Panc1 (cell line): ENCODE measurements around the gene KIF25. TPM values are rescaled to one million over a fixed set of nuclear protein-coding genes. Genes with fewer than 3 reads are reported as not detected.

Experiments
- ATAC-seq: fragments of 200-7000 bp; cut with Tn5 transposase; 2 replicates; pipeline ENCODE4 v1.9.1; 2020; ENCODE audit warnings: mild to moderate bottlenecking, moderate library complexity
- BruUV-seq: library from RNA; stranded (reverse); fragments of 400-500 nt; replicated peaks from 2 replicates; lab custom pipeline; 2021; lab: Mats Ljungman, UMichigan
- CTCF ChIA-PET: fragments of 300-600 bp; sonication (Branson Sonifier 250); formaldehyde crosslinking; loops from one replicate; lab custom pipeline; 2022; ENCODE audit warnings: antibody characterized with exemption; lab: Charles Lee
- POLR2A ChIA-PET: fragments of 300-600 bp; sonication (Branson Sonifier 250); formaldehyde crosslinking; loops from one replicate; lab custom pipeline; 2022; ENCODE audit warnings: antibody characterized with exemption; lab: Charles Lee
- DNase-seq: peaks from one replicate; pipeline ENCODE4 v3.0.0-alpha.2; 2010; ENCODE audit warnings: low read depth, low spot score
- H3K27ac ChIP-seq: 2 replicates; pipeline ENCODE4 v1.5.1; 2011; ENCODE audit warnings: mild to moderate bottlenecking, low read length, inconsistent platforms
- H3K27me3 ChIP-seq: fragments of 200-500 bp; sonication (Bioruptor generic); 2 replicates; pipeline ENCODE4 v1.6.0; 2014; ENCODE audit warnings: low read length, inconsistent platforms; ENCODE audit not compliant: control insufficient read depth, insufficient read depth
- H3K36me3 ChIP-seq: fragments of 200-500 bp; sonication (Bioruptor generic); 2 replicates; pipeline ENCODE4 v1.5.1; 2014; ENCODE audit warnings: inconsistent platforms, mild to moderate bottlenecking, low read length, moderate library complexity; ENCODE audit not compliant: control insufficient read depth, insufficient read depth
- H3K4me1 ChIP-seq: 2 replicates; pipeline ENCODE4 v1.5.1; 2011; ENCODE audit warnings: inconsistent platforms, mild to moderate bottlenecking, low read length, moderate library complexity; ENCODE audit not compliant: control insufficient read depth, insufficient read depth
- H3K4me3 ChIP-seq, 2 experiments: 2 replicates each; pipeline ENCODE4 v1.5.1; 2011 to 2012; ENCODE audit warnings: low read depth in 2 of 2, low read length in 2 of 2, mild to moderate bottlenecking in 2 of 2, inconsistent platforms in 1 of 2, moderate library complexity in 1 of 2
- H3K9me3 ChIP-seq: fragments of 200-500 bp; sonication (Bioruptor generic); 2 replicates; pipeline ENCODE4 v1.5.1; 2014; ENCODE audit warnings: low read depth, mild to moderate bottlenecking, inconsistent platforms, low read length, moderate library complexity; ENCODE audit not compliant: control insufficient read depth, insufficient read depth
- POLR2AphosphoS5 ChIP-seq: IDR thresholded peaks from 2 replicates; pipeline ENCODE4 v1.6.1; 2012; ENCODE audit warnings: mild to moderate bottlenecking, low read depth, low read length, moderate library complexity
- SIN3A ChIP-seq: IDR thresholded peaks from 2 replicates; pipeline ENCODE4 v1.6.1; 2012; ENCODE audit warnings: low read depth, mild to moderate bottlenecking, low read length, moderate library complexity, borderline replicate concordance; ENCODE audit not compliant: insufficient read depth
- TCF7L2 ChIP-seq: IDR thresholded peaks from 2 replicates; pipeline ENCODE4 v1.6.1; 2011; ENCODE audit warnings: mild to moderate bottlenecking, low read depth, low read length, inconsistent platforms
- in situ Hi-C: cut with HindIII; loops from 2 replicates; pipeline ENCODE4 v1.10.0; 2016; ENCODE audit warnings: low sequenced_read_pairs, low pct_unique_long_range_greater_than_20kb
- intact Hi-C: fragments of 100-400 bp; cut with micrococcal nuclease; formaldehyde crosslinking; loops from one replicate; pipeline ENCODE4 v1.10.0; 2022; ENCODE audit not compliant: unreplicated experiment
- total RNA-seq: library from RNA; stranded (reverse); gene quantifications from one replicate; pipeline ENCODE4 v1.2.1, GENCODE V29; 2021; ENCODE audit not compliant: unreplicated experiment
- TF ChIP-seq, protein P1 (sequence below): fragments of 450-650 bp; IDR thresholded peaks from 2 replicates; pipeline ENCODE4 v1.5.1; 2017; ENCODE audit warnings: mild to moderate bottlenecking
- TF ChIP-seq, protein P2 (sequence below), 2 experiments: IDR thresholded peaks; 2 replicates each; pipeline ENCODE4 v1.6.1; 2011 to 2012; ENCODE audit warnings: low read depth in 2 of 2, control low read depth in 1 of 2, low read length in 1 of 2, mild to moderate bottlenecking in 1 of 2, moderate library complexity in 1 of 2; ENCODE audit not compliant: insufficient read depth in 1 of 2

Gene KIF25
- total RNA-seq, 1 experiment from 2014 or later = 0.44 TPM

DNA sequence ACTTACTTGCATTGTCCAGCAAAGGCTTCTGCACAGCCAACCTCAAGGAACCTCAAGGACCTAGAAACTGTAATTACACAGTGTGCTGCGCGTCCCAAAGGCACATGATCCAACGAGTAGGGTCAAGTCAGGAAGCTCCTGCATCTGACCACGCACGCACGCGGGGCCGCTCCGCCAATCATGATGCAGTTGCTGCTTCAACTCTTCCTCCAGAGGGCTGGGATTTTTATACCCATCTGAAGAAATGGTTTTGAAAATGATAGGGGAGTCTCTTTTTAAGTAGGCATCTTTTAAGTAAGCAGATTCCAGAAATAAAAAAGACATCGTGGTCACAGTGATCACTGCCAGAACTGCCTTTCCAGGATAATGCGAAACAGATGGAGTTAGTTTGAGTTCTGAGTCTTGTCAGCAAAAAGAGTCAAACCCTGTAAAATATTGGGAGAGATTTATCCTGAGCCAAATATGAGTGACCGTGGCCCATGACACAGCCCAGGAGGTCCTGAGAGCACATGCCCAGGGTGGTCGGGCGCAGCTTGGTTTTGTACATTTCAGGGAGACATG is 34.0 kb downstream of the KIF25 start:
- no TSS peak for BruUV-seq
- CTCF ChIA-PET = no interaction called here
- ATAC-seq = no peak

DNA sequence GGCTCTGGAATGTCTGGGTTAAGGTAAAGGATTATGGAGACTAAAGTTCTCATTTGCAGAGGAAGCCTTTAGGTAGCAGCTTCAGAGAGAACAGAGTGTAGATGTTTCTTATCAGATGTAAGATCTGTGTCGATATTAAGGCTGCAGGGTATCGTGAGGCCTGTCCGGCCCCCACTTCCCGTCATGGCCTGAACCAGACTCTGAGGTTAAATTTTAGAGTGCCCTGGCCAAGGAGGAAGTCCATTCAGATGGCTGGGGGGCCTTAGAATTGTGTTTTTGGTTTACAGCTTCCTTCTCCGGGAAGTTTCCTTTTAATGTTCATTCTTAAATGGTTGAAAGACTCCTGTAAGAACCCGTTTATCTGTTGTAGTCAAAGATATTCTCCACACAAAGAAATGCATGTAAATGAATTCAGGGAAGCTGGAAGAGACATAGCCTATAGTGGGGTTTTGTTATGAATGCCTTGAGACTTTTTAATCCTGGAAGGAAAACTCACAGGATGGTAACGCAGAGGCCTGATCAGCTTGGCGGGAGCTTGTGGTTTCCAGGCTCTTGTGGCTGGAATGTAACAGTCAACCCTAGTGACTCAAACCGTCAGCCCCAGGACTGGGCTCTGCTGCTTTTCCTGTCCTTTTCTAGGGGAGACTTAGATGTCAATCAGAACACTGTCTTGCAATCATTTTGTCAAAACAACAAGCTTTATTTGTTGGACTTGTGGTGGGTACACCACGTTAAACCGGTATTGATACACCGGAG is 34.7 kb downstream of the KIF25 start:
- CTCF ChIA-PET = interaction anchor here (0.6 kb wide), 1 partner anchor 28 kb away, joined by 3 read pairs; no protein-coding TSS in a partner anchor
- ATAC-seq = 0 out of 2 replicates have a peak, but pooled peaks have one; percentile 44
- in situ Hi-C loops = no loop called here

More for the DNA sequence above, 34.0 kb downstream of the KIF25 start:
- intact Hi-C loops (no loop called here), in situ Hi-C loops (no loop called here)
- Histone ChIP-seq H3K36me3 (no peaks in the 10 kb centered on the region), H3K27me3 (no peaks in the 10 kb centered on the region), H3K4me1 (peaks cover 25% of the 10 kb centered on the region), H3K27ac (peak overlapping the region; percentile 55; the same call in 1 of the 2 replicates), H3K4me3 (no peak overlapping the region), H3K9me3 (no peaks in the 10 kb centered on the region)
- POLR2A ChIA-PET = no interaction called here
- TF ChIP-seq, protein P1, sequence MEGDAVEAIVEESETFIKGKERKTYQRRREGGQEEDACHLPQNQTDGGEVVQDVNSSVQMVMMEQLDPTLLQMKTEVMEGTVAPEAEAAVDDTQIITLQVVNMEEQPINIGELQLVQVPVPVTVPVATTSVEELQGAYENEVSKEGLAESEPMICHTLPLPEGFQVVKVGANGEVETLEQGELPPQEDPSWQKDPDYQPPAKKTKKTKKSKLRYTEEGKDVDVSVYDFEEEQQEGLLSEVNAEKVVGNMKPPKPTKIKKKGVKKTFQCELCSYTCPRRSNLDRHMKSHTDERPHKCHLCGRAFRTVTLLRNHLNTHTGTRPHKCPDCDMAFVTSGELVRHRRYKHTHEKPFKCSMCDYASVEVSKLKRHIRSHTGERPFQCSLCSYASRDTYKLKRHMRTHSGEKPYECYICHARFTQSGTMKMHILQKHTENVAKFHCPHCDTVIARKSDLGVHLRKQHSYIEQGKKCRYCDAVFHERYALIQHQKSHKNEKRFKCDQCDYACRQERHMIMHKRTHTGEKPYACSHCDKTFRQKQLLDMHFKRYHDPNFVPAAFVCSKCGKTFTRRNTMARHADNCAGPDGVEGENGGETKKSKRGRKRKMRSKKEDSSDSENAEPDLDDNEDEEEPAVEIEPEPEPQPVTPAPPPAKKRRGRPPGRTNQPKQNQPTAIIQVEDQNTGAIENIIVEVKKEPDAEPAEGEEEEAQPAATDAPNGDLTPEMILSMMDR = no peak
- TF ChIP-seq, protein P2, sequence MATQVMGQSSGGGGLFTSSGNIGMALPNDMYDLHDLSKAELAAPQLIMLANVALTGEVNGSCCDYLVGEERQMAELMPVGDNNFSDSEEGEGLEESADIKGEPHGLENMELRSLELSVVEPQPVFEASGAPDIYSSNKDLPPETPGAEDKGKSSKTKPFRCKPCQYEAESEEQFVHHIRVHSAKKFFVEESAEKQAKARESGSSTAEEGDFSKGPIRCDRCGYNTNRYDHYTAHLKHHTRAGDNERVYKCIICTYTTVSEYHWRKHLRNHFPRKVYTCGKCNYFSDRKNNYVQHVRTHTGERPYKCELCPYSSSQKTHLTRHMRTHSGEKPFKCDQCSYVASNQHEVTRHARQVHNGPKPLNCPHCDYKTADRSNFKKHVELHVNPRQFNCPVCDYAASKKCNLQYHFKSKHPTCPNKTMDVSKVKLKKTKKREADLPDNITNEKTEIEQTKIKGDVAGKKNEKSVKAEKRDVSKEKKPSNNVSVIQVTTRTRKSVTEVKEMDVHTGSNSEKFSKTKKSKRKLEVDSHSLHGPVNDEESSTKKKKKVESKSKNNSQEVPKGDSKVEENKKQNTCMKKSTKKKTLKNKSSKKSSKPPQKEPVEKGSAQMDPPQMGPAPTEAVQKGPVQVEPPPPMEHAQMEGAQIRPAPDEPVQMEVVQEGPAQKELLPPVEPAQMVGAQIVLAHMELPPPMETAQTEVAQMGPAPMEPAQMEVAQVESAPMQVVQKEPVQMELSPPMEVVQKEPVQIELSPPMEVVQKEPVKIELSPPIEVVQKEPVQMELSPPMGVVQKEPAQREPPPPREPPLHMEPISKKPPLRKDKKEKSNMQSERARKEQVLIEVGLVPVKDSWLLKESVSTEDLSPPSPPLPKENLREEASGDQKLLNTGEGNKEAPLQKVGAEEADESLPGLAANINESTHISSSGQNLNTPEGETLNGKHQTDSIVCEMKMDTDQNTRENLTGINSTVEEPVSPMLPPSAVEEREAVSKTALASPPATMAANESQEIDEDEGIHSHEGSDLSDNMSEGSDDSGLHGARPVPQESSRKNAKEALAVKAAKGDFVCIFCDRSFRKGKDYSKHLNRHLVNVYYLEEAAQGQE (IDR thresholded peaks at IDR 0.05; ENCODE audit: insufficient read depth in 1 of 2, low read depth in 2 of 2, low read length in 1 of 2) = no peak
- TF ChIP-seq TCF7L2 (no peak), POLR2AphosphoS5 (no peak), SIN3A (no peak)
- no peak for DNase-seq

More for the DNA sequence above, 34.7 kb downstream of the KIF25 start:
- Histone ChIP-seq H3K4me1 (peaks cover 28% of the 10 kb centered on the region), H3K27me3 (no peaks in the 10 kb centered on the region), H3K36me3 (no peaks in the 10 kb centered on the region), H3K9me3 (no peaks in the 10 kb centered on the region), H3K4me3 (no peak overlapping the region), H3K27ac (peak overlapping the region; percentile 55)
- TF ChIP-seq, protein P2 (IDR thresholded peaks at IDR 0.05; ENCODE audit: insufficient read depth in 1 of 2, low read depth in 2 of 2, low read length in 1 of 2) = no peak
- TF ChIP-seq TCF7L2 = no peak
- no peak for DNase-seq
- BruUV-seq = no TSS peak
- intact Hi-C loops = no loop called here
- POLR2A ChIA-PET = interaction anchor here (0.6 kb wide), 1 partner anchor 126 kb away, joined by 5 read pairs; no protein-coding TSS in a partner anchor
